ENCODE measurements around the gene ZNF296. TPM values are rescaled to one million over a fixed set of nuclear protein-coding genes. Genes with fewer than 3 reads are reported as not detected.

The ZNF296 gene
- total and polyA plus RNA-seq, 2 of the 8 experiments (the other 6 are each of a cell fraction or from before 2014, with no cell fraction given), result 2.7 to 7.5 TPM

DNA sequence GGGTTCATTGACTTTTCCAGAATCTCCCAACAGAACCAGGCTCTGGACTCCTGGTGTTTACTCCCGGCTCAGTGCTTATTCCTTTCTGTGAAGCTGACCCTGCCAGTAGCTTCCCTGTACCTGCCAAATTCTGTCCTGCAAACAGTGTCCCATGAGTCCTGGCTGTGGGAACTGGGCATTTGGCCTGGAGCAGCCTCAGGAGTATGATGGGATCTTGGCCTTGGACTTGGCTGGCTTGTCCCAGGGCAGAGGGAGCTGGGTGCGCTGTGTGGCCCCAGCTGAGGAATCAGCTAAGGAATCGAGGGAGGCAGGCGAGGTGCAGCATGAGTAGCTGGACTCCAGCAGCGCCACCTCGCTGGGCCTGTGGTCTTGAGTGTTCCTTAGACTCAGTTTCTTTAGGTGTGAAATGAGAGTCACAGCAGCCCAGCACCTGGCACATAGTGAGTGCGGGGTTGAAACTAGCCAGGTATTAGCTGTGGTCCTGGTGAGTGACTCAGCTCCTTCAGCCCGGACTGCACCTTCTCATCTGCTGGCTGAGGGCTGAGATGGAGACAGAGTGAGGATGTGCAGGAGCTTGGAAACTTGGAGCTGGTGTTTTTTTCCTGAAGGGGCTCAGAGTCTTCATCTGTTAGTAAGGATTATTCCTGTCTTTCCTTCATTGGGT is 27.1 kb downstream of the ZNF296 start (continued):
- TF ChIP-seq, protein P1, sequence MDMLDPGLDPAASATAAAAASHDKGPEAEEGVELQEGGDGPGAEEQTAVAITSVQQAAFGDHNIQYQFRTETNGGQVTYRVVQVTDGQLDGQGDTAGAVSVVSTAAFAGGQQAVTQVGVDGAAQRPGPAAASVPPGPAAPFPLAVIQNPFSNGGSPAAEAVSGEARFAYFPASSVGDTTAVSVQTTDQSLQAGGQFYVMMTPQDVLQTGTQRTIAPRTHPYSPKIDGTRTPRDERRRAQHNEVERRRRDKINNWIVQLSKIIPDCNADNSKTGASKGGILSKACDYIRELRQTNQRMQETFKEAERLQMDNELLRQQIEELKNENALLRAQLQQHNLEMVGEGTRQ (IDR thresholded peaks at IDR 0.05; ENCODE audit: low read length), result no peak
- TF ChIP-seq GABPA (IDR thresholded peaks at IDR 0.05; ENCODE audit: borderline replicate concordance, insufficient read depth, low read length), result no peak
- TF ChIP-seq KDM5A (IDR thresholded peaks at IDR 0.05; ENCODE audit: low read length), result no peak

Measured in H1 (cell line).